Cardiac muscle cell (in vitro differentiated cells and primary cell): ENCODE results near the gene LHFPL4. TPM values are rescaled to one million over a fixed set of nuclear protein-coding genes. Genes with fewer than 3 reads are reported as not detected.
"Not testable (repeated sequence)": the region's sequence is repeated elsewhere in the genome, so short reads cannot be mapped to it uniquely, and the experiment has no call there.

Experiments used
- DNase-seq, 2 donors: peaks; one replicate each; pipeline versions ENCODE4 v3.0.0 to v3.0.0-alpha.2; 2010 to 2017; ENCODE audit warnings: low read depth in 1 of 2, low spot score in 1 of 2
- H3K27ac ChIP-seq: fragments of 200-600 bp; sonication (generic); 2 replicates; pipeline ENCODE4 v1.5.1; 2016
- H3K27me3 ChIP-seq: fragments of 200-600 bp; sonication (generic); 2 replicates; pipeline ENCODE4 v1.6.0; 2016; ENCODE audit warnings: control low read depth
- H3K36me3 ChIP-seq: fragments of 200-600 bp; sonication (generic); 2 replicates; pipeline ENCODE4 v1.5.1; 2016; ENCODE audit warnings: control low read depth
- H3K4me1 ChIP-seq: fragments of 200-600 bp; sonication (generic); 2 replicates; pipeline ENCODE4 v1.8.1; 2017; ENCODE audit warnings: low read depth, mild to moderate bottlenecking, mixed run types
- H3K4me3 ChIP-seq: fragments of 200-600 bp; sonication (generic); 2 replicates; pipeline ENCODE4 v1.5.1; 2016; ENCODE audit warnings: mild to moderate bottlenecking
- H3K9me3 ChIP-seq: fragments of 200-600 bp; sonication (generic); 2 replicates; pipeline ENCODE4 v1.5.1; 2017; ENCODE audit warnings: low read depth, mild to moderate bottlenecking, control low read depth
- polyA plus RNA-seq: library from polyadenylated mRNA; unstranded; fragments of >200 nt; fragmentation: Nextera tagmentation; extraction: Ambion mirVana; gene quantifications from 2 replicates; pipeline ENCODE4 v1.2.1, GENCODE V29; 2016
- total RNA-seq: library from RNA; depleted of rRNA; stranded (reverse); fragments of >200 nt; gene quantifications from 2 replicates; pipeline ENCODE4 v1.2.3, GENCODE V29; 2016
- TF ChIP-seq, protein P1 (sequence below): IDR thresholded peaks from 2 replicates; pipeline ENCODE4 v1.5.1; 2012; ENCODE audit warnings: low read depth, mild to moderate bottlenecking, low read length

Gene LHFPL4
- not detected in 2 replicates for total RNA-seq
- 0.14 and 0.24 TPM in 2 replicates for polyA plus RNA-seq

DNA sequence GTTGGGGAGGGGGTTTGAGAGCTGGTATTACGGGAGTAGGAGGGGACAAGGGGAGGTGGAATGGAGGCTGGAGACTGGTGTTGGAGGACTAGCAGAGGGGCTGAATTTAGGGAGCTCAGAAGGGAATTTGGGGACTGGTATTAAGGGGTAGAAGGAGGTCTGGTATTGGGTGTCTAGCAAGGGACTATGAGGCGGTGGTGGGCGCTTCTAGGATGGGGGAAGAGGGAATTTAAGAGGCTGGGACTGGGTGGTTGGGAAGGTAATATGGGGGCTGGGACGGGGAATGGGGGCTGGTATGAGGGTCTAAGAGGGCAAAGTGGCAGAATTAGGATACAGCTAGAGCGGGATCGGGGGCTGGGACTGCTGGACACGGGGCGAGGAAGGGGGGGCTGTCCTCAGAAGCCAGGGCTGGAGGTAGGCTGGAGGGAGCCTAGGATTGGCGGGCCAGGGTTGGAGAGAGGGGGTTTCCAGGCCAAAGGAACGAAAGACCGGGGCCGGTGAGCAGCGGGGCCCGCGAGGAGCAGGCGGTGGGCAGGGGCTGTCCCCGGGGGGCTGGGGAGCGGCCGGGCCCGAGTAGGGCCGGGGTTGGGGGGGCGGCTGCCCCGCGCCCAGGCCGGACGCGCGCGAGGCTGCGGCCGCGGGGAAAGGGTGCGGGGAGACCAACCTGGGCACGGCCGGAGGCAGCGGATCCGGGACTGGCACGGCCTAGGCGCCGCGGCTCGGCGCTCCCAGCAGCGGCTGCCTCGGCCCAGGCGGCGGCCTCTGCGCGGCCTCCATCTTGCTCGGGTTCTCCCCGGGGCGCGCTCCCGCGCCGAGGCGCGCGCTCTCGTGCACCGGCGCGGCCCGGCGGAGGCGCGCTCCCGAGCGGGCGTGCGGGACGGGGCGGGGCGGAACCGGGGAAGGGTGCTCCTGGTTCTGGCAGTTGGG, at the start of gene LHFPL4:
TSS of gene LHFPL4 (minus strand) at position 802 of the 927 bp plus-strand sequence. CDS start 1,143 bp downstream, outside the sequence.
- peaks cover 51% of the 10 kb centered on the region for H3K27me3 ChIP-seq
- DNase-seq = no peak
- H3K36me3 ChIP-seq = no peaks in the 10 kb centered on the region
- H3K9me3 ChIP-seq = no peaks in the 10 kb centered on the region
- H3K4me1 ChIP-seq = no peaks in the 10 kb centered on the region
- no peak within 1 kb of the TSS for H3K4me3 ChIP-seq
- TF ChIP-seq, protein P1, sequence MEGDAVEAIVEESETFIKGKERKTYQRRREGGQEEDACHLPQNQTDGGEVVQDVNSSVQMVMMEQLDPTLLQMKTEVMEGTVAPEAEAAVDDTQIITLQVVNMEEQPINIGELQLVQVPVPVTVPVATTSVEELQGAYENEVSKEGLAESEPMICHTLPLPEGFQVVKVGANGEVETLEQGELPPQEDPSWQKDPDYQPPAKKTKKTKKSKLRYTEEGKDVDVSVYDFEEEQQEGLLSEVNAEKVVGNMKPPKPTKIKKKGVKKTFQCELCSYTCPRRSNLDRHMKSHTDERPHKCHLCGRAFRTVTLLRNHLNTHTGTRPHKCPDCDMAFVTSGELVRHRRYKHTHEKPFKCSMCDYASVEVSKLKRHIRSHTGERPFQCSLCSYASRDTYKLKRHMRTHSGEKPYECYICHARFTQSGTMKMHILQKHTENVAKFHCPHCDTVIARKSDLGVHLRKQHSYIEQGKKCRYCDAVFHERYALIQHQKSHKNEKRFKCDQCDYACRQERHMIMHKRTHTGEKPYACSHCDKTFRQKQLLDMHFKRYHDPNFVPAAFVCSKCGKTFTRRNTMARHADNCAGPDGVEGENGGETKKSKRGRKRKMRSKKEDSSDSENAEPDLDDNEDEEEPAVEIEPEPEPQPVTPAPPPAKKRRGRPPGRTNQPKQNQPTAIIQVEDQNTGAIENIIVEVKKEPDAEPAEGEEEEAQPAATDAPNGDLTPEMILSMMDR = no peak
- H3K27ac ChIP-seq = no peak within 1 kb of the TSS

DNA sequence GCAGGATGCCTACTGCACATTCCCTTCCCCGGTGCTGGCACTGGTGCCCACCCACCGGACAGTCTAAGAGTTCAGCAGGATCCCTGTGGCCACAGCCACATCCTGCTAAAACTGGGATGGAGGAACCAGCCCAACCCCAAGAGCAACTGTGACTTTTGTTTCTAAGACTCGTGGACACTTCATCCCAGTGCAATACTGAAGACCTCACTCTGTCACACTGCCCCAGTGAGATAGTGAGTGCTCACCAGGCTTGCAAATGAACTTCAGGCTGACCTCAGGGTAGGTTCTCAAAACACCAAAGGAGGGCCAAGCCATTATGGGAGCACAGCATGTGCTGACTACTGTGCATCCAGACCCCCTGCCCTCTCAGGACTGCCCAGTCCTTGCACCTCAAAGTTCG, 49.0 kb upstream of the LHFPL4 start:
- Histone ChIP-seq H3K36me3 (no peaks in the 10 kb centered on the region), H3K27ac (no peak overlapping the region), H3K4me1 (no peaks in the 10 kb centered on the region), H3K9me3 (no peaks in the 10 kb centered on the region), H3K4me3 (no peak overlapping the region), H3K27me3 (no peaks in the 10 kb centered on the region)
- TF ChIP-seq, protein P1 = no peak
- no peak for DNase-seq

DNA sequence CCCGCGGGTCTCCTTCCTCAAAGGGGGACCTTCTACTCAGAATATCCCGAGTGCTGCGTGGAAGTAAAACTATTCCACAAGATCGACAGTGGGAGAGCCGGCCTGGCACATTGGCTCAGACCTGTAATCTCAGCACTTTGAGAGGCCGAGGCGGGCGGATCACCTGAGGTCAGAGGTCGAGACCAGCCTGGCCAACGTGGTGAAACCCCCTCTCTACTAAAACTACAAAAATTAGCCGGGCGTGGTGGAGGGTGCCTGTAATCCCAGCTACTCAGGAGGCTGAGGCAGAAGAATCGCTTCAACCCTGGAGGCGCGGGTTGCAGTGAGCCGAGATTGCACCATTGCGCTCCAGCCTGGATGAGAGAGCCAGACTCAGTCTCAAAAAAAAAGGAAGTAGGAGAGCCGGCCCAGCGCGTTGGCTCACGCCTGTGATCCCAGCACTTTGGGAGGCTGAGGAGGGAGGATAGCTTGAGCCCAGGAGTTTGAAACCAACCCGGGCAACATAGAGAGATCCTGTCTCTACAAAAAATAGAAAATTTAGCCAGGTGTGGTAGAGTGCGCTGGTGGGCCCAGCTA, 47.5 kb upstream of the LHFPL4 start:
- H3K36me3 ChIP-seq, H3K27me3 ChIP-seq, H3K9me3 ChIP-seq, H3K27ac ChIP-seq, H3K4me3 ChIP-seq, H3K4me1 ChIP-seq, DNase-seq: not testable (repeated sequence)

DNA sequence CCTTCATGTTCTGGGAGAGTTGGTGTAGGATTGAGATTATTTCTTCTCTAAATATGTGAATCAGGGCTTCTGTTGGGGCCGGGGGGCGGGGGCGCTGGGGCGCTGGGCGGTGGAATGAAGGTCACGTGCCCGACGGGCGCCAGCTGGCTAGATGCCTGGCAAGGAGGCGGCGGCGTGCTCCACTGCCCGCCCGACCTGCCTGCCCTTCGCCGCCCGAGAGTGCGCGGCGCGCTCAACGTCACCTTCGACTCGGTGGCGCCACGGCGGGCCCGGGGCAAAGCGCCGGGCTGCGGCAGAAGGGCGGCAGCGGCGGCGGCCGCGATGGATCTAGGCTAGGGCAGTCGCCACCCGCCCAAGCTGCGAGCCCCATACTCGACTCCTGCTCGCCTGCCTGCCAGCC, 47.0 kb upstream of the LHFPL4 start:
- Histone ChIP-seq H3K36me3 (no peaks in the 10 kb centered on the region), H3K9me3 (no peaks in the 10 kb centered on the region), H3K4me1 (no peaks in the 10 kb centered on the region), H3K27ac (no peak overlapping the region), H3K4me3 (no peak overlapping the region), H3K27me3 (no peaks in the 10 kb centered on the region)
- peak in 1 of 2 donors; percentile 30 for DNase-seq
- TF ChIP-seq, protein P1 = no peak

DNA sequence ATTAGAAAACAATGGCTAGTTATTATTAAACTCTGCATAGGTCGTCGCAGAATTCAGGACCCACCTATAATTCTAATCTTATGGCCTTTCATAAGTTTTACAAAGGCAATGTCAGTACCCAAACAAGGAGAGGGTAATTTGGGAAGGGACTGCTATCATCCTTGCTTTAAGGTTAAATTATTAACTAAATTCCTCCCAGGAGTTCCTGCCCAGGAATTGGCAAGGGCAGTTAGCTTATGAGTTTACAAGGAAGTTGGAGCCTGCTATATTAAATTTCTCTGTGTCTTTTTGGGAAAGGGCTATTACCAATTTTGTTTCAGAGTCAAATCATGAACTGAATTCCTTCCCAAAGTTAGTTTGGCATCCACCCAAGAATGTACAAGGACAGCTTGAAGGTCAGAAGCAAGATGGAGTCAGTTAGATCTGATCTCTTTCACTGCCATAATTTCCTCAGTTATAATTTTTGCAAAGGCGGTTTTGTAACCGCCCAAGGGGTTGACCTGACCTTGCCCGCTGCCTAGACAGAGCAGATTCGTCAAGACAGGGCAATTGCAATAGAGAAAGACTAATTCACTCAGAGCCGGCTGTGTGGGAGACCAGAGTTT, 45.3 kb upstream of the LHFPL4 start:
- TF ChIP-seq, protein P1 = no peak
- no peak overlapping the region for H3K4me3 ChIP-seq
- H3K9me3 ChIP-seq = no peaks in the 10 kb centered on the region
- H3K27me3 ChIP-seq = no peaks in the 10 kb centered on the region
- H3K36me3 ChIP-seq = no peaks in the 10 kb centered on the region
- no peaks in the 10 kb centered on the region for H3K4me1 ChIP-seq
- no peak for DNase-seq
- no peak overlapping the region for H3K27ac ChIP-seq

DNA sequence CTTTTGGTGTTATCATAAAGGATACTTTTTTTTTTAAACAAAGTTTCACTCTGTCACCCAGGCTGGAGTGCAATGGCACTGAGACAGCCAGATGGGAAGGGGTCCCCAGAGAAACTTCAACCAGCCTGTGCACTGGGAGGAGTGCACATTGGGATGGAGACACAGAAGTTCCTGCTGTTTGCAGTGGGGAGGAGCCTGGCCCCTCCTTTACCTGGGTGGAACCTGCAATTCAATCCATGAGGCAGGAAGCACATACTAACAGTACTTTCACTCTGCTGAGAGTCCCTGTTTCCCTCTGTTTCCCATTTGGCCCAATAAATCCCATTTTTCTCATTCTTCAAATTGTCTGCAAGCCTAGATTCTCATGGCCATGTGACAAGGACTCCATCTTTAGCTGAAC, 42.3 kb upstream of the LHFPL4 start:
- Histone ChIP-seq H3K36me3 (no peaks in the 10 kb centered on the region), H3K27ac (no peak overlapping the region), H3K4me1 (no peaks in the 10 kb centered on the region), H3K27me3 (no peaks in the 10 kb centered on the region), H3K4me3 (no peak overlapping the region), H3K9me3 (no peaks in the 10 kb centered on the region)
- TF ChIP-seq, protein P1 = no peak
- DNase-seq = no peak

DNA sequence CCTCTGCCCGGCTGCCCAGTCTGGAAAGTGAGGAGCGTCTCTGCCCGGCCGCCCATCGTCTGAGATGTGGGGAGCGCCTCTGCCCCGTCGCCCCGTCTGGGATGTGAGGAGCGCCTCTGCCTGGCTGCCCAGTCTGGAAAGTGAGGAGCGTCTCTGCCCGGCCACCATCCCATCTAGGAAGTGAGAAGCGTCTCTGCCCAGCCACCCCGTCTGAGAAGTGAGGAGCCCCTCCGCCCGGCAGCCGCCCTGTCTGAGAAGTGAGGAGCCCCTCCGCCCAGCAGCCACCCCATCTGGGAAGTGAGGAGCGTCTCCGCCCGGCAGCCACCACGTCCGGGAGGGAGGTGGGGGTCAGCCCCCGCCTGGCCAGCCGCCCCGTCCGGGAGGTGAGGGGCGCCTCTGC, 38.2 kb upstream of the LHFPL4 start:
- not testable (repeated sequence) for H3K27me3 ChIP-seq, H3K36me3 ChIP-seq, H3K27ac ChIP-seq, H3K9me3 ChIP-seq, H3K4me1 ChIP-seq, DNase-seq, H3K4me3 ChIP-seq
